Activated CD4-positive, alpha-beta T cell treated with anti-CD3 and anti-CD28 coated beads, Interleukin-2, amount 10 ng/mL, durations not matched to agents 7 days and 5 days (primary cell): ENCODE results near the gene OR5A2. TPM values are rescaled to one million over a fixed set of nuclear protein-coding genes. Genes with fewer than 3 reads are reported as not detected.
"Not testable (repeated sequence)": the region's sequence is repeated elsewhere in the genome, so short reads cannot be mapped to it uniquely, and the experiment has no call there.

Experiments
- CTCF ChIA-PET: fragments of 350-600 bp; sonication (Branson Sonifier 250); formaldehyde crosslinking; loops from one replicate; lab custom pipeline; 2021; ENCODE audit warnings: antibody characterized with exemption; lab: Charles Lee
- POLR2A ChIA-PET: fragments of 350-600 bp; sonication (Branson Sonifier 250); formaldehyde crosslinking; loops from one replicate; lab custom pipeline; 2021; ENCODE audit warnings: antibody characterized with exemption; lab: Charles Lee
- DNase-seq: peaks from one replicate; pipeline ENCODE4 v3.0.0-alpha.2; 2020
- H3K27ac Mint-ChIP-seq: one replicate; pipeline ENCODE4 v1.8.0; 2021; ENCODE audit warnings: mild to moderate bottlenecking, moderate library complexity, mixed read lengths
- H3K27me3 Mint-ChIP-seq: one replicate; pipeline ENCODE4 v1.8.0; 2021; ENCODE audit warnings: mixed read lengths
- H3K36me3 Mint-ChIP-seq: one replicate; pipeline ENCODE4 v1.8.0; 2021; ENCODE audit warnings: low read depth, mixed read lengths
- H3K4me1 Mint-ChIP-seq: one replicate; pipeline ENCODE4 v1.8.0; 2021; ENCODE audit warnings: mixed read lengths
- H3K4me3 Mint-ChIP-seq: one replicate; pipeline ENCODE4 v1.8.0; 2021; ENCODE audit warnings: mild to moderate bottlenecking, moderate library complexity, mixed read lengths
- H3K9me3 Mint-ChIP-seq: one replicate; pipeline ENCODE4 v1.8.0; 2021; ENCODE audit warnings: mixed read lengths
- total RNA-seq, 2 experiments: library from RNA; stranded (reverse); gene quantifications; one replicate each; pipeline ENCODE4 v1.2.3, GENCODE V29; 2021

The OR5A2 gene
- total RNA-seq, 2 experiments from 2014 or later = not detected

- H3K4me3 Mint-ChIP-seq = no peak overlapping the region
- H3K27me3 Mint-ChIP-seq = peaks cover 18% of the 10 kb centered on the region
- no peaks in the 10 kb centered on the region for H3K36me3 Mint-ChIP-seq
- H3K27ac Mint-ChIP-seq = no peak overlapping the region
- peaks cover 9% of the 10 kb centered on the region for H3K4me1 Mint-ChIP-seq
- no peak for DNase-seq
- H3K9me3 Mint-ChIP-seq = no peaks in the 10 kb centered on the region
- CTCF ChIA-PET = interaction anchor here (1.8 kb wide), 1 partner anchor 252 kb away, joined by 4 read pairs; the partner anchor contains the start of gene DTX4
- POLR2A ChIA-PET = no interaction called here
Observed at GRCh38 chr11:59423835-59424234, 2.4 kb downstream of the OR5A2 start.

GRCh38 chr11:59418156-59418555 is 8.1 kb downstream of the OR5A2 start:
- DNase-seq = no peak
- H3K9me3 Mint-ChIP-seq = no peaks in the 10 kb centered on the region
- H3K36me3 Mint-ChIP-seq = no peaks in the 10 kb centered on the region
- no peak overlapping the region for H3K4me3 Mint-ChIP-seq
- H3K27ac Mint-ChIP-seq = no peak overlapping the region
- POLR2A ChIA-PET = no interaction called here
- peaks cover 24% of the 10 kb centered on the region for H3K4me1 Mint-ChIP-seq
- CTCF ChIA-PET = no interaction called here
- H3K27me3 Mint-ChIP-seq = peaks cover 35% of the 10 kb centered on the region

GRCh38 chr11:59417023-59417422 is 9.2 kb downstream of the OR5A2 start:
- DNase-seq = no peak
- ChIA-PET CTCF (no interaction called here), POLR2A (no interaction called here)
- Mint-ChIP-seq H3K9me3 (no peaks in the 10 kb centered on the region), H3K4me1 (peaks cover 15% of the 10 kb centered on the region), H3K27me3 (peaks cover 38% of the 10 kb centered on the region), H3K4me3 (no peak overlapping the region), H3K27ac (no peak overlapping the region), H3K36me3 (no peaks in the 10 kb centered on the region)

- ChIA-PET CTCF (no interaction called here), POLR2A (no interaction called here)
- DNase-seq = no peak
- Mint-ChIP-seq H3K4me1 (peaks cover 15% of the 10 kb centered on the region), H3K9me3 (no peaks in the 10 kb centered on the region), H3K4me3 (no peak overlapping the region), H3K27me3 (peaks cover 38% of the 10 kb centered on the region), H3K27ac (no peak overlapping the region), H3K36me3 (no peaks in the 10 kb centered on the region)
Observed at GRCh38 chr11:59416613-59417012, 9.6 kb downstream of the OR5A2 start.

- CTCF ChIA-PET = no interaction called here
- Mint-ChIP-seq H3K27me3 (peaks cover 35% of the 10 kb centered on the region), H3K4me1 (peaks cover 15% of the 10 kb centered on the region)
Observed at GRCh38 chr11:59415111-59415510, 11.1 kb downstream of the OR5A2 start.

GRCh38 chr11:59413646-59414045 is 12.6 kb downstream of the OR5A2 start:
- no peak overlapping the region for H3K4me3 Mint-ChIP-seq
- no peak overlapping the region for H3K27ac Mint-ChIP-seq
- ChIA-PET POLR2A (no interaction called here), CTCF (no interaction called here)
- H3K27me3 Mint-ChIP-seq = peaks cover 35% of the 10 kb centered on the region
- H3K36me3 Mint-ChIP-seq = no peaks in the 10 kb centered on the region
- peaks cover 15% of the 10 kb centered on the region for H3K9me3 Mint-ChIP-seq
- peaks cover 15% of the 10 kb centered on the region for H3K4me1 Mint-ChIP-seq
- DNase-seq = no peak

More at GRCh38 chr11:59415111-59415510, 11.1 kb downstream of the OR5A2 start:
- DNase-seq = no peak
- POLR2A ChIA-PET = no interaction called here
- H3K27ac Mint-ChIP-seq = no peak overlapping the region
- H3K9me3 Mint-ChIP-seq = peaks cover 4% of the 10 kb centered on the region
- H3K36me3 Mint-ChIP-seq = no peaks in the 10 kb centered on the region
- H3K4me3 Mint-ChIP-seq = no peak overlapping the region

GRCh38 chr11:59403546-59403945 is 22.7 kb downstream of the OR5A2 start:
- no peaks in the 10 kb centered on the region for H3K36me3 Mint-ChIP-seq
- peaks cover 4% of the 10 kb centered on the region for H3K27me3 Mint-ChIP-seq
- DNase-seq = no peak
- H3K4me1 Mint-ChIP-seq = no peaks in the 10 kb centered on the region
- POLR2A ChIA-PET = no interaction called here
- H3K9me3 Mint-ChIP-seq = peaks cover 21% of the 10 kb centered on the region
- no peak overlapping the region for H3K4me3 Mint-ChIP-seq
- CTCF ChIA-PET = no interaction called here
- no peak overlapping the region for H3K27ac Mint-ChIP-seq

GRCh38 chr11:59401262-59401552 is 25.0 kb downstream of the OR5A2 start:
- CTCF ChIA-PET = interaction anchor here (1.0 kb wide), 1 partner anchor 49 kb away, joined by 3 read pairs; no protein-coding TSS in a partner anchor
- no peak overlapping the region for H3K4me3 Mint-ChIP-seq
- H3K9me3 Mint-ChIP-seq = peaks cover 21% of the 10 kb centered on the region
- H3K4me1 Mint-ChIP-seq = no peaks in the 10 kb centered on the region
- DNase-seq = no peak
- no peak overlapping the region for H3K27ac Mint-ChIP-seq
- POLR2A ChIA-PET = no interaction called here
- H3K27me3 Mint-ChIP-seq = peaks cover 4% of the 10 kb centered on the region
- no peaks in the 10 kb centered on the region for H3K36me3 Mint-ChIP-seq

- Mint-ChIP-seq H3K27ac (no peak overlapping the region), H3K36me3 (no peaks in the 10 kb centered on the region), H3K4me1 (no peaks in the 10 kb centered on the region), H3K9me3 (peaks cover 17% of the 10 kb centered on the region), H3K4me3 (no peak overlapping the region), H3K27me3 (no peaks in the 10 kb centered on the region)
- CTCF ChIA-PET = no interaction called here
- POLR2A ChIA-PET = no interaction called here
- DNase-seq = no peak
Observed at GRCh38 chr11:59400461-59401261, 25.6 kb downstream of the OR5A2 start.

GRCh38 chr11:59394186-59394585 is 32.0 kb downstream of the OR5A2 start:
- Mint-ChIP-seq H3K9me3 (peaks cover 6% of the 10 kb centered on the region), H3K27me3 (peaks cover 3% of the 10 kb centered on the region), H3K27ac (no peak overlapping the region), H3K36me3 (no peaks in the 10 kb centered on the region), H3K4me1 (no peaks in the 10 kb centered on the region), H3K4me3 (no peak overlapping the region)
- DNase-seq = no peak
- ChIA-PET CTCF (no interaction called here), POLR2A (no interaction called here)

GRCh38 chr11:59380263-59381059 is 45.8 kb downstream of the OR5A2 start:
- Mint-ChIP-seq H3K4me3 (no peak overlapping the region), H3K27ac (no peak overlapping the region), H3K36me3 (no peaks in the 10 kb centered on the region), H3K9me3 (no peaks in the 10 kb centered on the region), H3K27me3 (peaks cover 2% of the 10 kb centered on the region), H3K4me1 (no peaks in the 10 kb centered on the region)
- ChIA-PET CTCF (no interaction called here), POLR2A (no interaction called here)
- DNase-seq = no peak

GRCh38 chr11:59372324-59372723 is 53.9 kb downstream of the OR5A2 start:
- POLR2A ChIA-PET, H3K4me1 Mint-ChIP-seq, H3K36me3 Mint-ChIP-seq, CTCF ChIA-PET, DNase-seq, H3K27ac Mint-ChIP-seq, H3K27me3 Mint-ChIP-seq, H3K9me3 Mint-ChIP-seq, H3K4me3 Mint-ChIP-seq: not testable (repeated sequence)

GRCh38 chr11:59368238-59369022 is 57.8 kb downstream of the OR5A2 start:
- DNase-seq = no peak
- H3K27me3 Mint-ChIP-seq = no peaks in the 10 kb centered on the region
- POLR2A ChIA-PET = no interaction called here
- H3K27ac Mint-ChIP-seq = no peak overlapping the region
- H3K36me3 Mint-ChIP-seq = no peaks in the 10 kb centered on the region
- H3K4me1 Mint-ChIP-seq = no peaks in the 10 kb centered on the region
- H3K4me3 Mint-ChIP-seq = no peak overlapping the region
- CTCF ChIA-PET = no interaction called here
- peaks cover 3% of the 10 kb centered on the region for H3K9me3 Mint-ChIP-seq
